LHCN-M2 (cell line): ENCODE measurements around the gene LILRB3. TPM values are rescaled to one million over a fixed set of nuclear protein-coding genes. Genes with fewer than 3 reads are reported as not detected.

Source experiments
- DNase-seq: peaks from one replicate; pipeline ENCODE4 v3.0.0-alpha.2; 2012; ENCODE audit warnings: low read depth
- total RNA-seq: library from RNA; depleted of rRNA; stranded (reverse); fragments of >200 nt; gene quantifications from 2 replicates; pipeline ENCODE4 v1.2.3, GENCODE V29; 2014; rRNA removed

LILRB3 gene
- total RNA-seq, 1 experiment from 2014 or later, result not detected

DNA sequence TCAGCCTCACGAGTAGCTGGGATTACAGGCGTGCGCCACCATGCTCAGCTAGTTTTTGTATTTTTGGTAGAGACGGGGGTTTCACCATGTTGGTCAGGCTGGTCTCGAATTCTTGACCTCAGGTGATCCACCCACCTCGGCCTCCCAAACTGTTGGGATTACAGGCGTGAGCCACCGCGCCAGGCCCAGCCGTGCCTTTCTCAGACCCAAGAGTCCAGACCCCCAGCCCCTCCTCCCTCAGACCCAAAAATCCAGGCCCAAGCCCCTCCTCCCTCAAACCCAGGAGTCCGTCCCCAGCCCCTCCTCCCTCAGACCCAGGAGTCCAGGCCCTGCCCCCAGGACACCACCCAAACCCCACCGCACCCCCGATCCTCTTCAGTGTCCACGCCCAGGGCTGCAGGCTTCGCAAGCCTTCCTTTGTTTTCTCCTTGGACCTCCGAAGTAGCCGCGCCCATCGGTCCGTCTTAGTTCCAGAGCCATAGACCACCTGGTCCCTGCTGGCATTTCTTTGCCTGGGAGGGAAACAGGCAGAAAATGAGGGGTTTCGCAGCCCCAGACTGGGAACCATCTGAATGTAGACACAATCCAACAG, 53.6 kb downstream of the LILRB3 start:
- DNase-seq, result no peak

DNA sequence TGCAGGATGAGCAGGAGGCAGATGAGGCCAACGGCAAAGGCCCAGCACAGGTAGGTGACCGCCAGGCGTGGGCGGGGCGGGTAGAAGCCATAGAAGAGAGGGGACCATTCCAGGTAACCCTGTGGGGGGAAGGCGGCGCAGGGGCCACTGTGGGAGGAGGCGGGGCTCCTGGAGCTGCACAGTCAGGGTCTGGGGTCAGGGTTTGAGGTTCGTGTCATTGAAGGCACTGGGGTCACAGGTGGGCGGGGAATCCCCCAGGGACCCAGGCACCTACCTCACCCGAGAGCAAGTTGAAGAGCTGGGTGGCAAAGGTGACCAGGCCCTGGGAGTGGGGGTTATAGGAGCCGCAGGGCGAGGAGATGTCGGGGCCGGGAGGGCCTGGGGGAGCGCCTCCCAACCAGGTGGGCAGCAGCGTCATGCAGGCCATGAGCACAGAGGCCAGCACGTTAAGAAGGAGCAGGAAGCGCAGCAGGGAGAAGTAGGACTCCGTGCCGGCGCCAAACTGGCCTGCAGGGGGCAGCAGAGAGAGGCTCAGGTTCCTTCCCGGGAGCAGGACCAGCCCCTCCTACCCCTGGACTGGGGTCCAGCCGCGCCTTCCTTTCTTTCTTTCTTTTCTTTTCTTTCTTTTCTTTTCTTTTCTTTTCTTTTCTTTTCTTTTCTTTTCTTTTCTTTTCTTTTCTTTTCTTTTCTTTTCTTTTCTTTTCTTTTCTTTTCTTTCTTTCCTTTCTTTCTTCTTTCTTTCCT, 54.5 kb downstream of the LILRB3 start:
- peak; percentile 72 for DNase-seq

Other genes with a start within 250 kb of the LILRB3 start
- gene CACNG6, start 231.4 kb downstream of the LILRB3 start, total RNA-seq, result 0.17 TPM in 1 of 2 replicates, not detected in the other
- gene VSTM1, start 159.1 kb downstream of the LILRB3 start, total RNA-seq, result not detected in 2 replicates
- not detected in 2 replicates for gene TARM1, start 141.6 kb downstream of the LILRB3 start, total RNA-seq
- gene OSCAR, start 122.2 kb downstream of the LILRB3 start, total RNA-seq, result 0.23 and 1.5 TPM in 2 replicates
- gene NDUFA3, start 120.2 kb downstream of the LILRB3 start, total RNA-seq, result 29.4 and 85.0 TPM in 2 replicates
- 14.2 and 15.2 TPM in 2 replicates for gene TFPT, start 107.3 kb downstream of the LILRB3 start, total RNA-seq
- gene PRPF31, start 107.3 kb downstream of the LILRB3 start, total RNA-seq, result 84.4 and 84.8 TPM in 2 replicates
- gene CNOT3, start 85.2 kb downstream of the LILRB3 start, total RNA-seq, result 18.2 and 18.4 TPM in 2 replicates
- 5.2 and 9.2 TPM in 2 replicates for gene LENG1, start 63.3 kb downstream of the LILRB3 start, total RNA-seq
- gene TMC4, start 49.8 kb downstream of the LILRB3 start, total RNA-seq, result 0.40 and 0.51 TPM in 2 replicates
- gene MBOAT7, start 33.4 kb downstream of the LILRB3 start, total RNA-seq, result 123 and 192 TPM in 2 replicates
- gene TSEN34, start 31.7 kb downstream of the LILRB3 start, total RNA-seq, result 162 and 168 TPM in 2 replicates
- 1,535 and 1,605 TPM in 2 replicates for gene RPS9, start 22.1 kb downstream of the LILRB3 start, total RNA-seq
- not detected in 2 replicates for gene LILRA6, start 19.8 kb upstream of the LILRB3 start, total RNA-seq
- not detected in 2 replicates for gene LILRB5, start 34.3 kb upstream of the LILRB3 start, total RNA-seq
- not detected in 2 replicates for gene LILRB2, start 58.1 kb upstream of the LILRB3 start, total RNA-seq
- not detected in 2 replicates for gene LILRA5, start 90.2 kb upstream of the LILRB3 start, total RNA-seq
- gene LILRA4, start 116.2 kb upstream of the LILRB3 start, total RNA-seq, result not detected in 2 replicates
- gene LAIR1, start 141.9 kb upstream of the LILRB3 start, total RNA-seq, result not detected in 2 replicates
- gene TTYH1, start 192.5 kb upstream of the LILRB3 start, total RNA-seq, result not detected in 2 replicates
- 35.4 and 36.7 TPM in 2 replicates for gene LENG8, start 226.2 kb upstream of the LILRB3 start, total RNA-seq
- gene LENG9, start 240.8 kb upstream of the LILRB3 start, total RNA-seq, result 3.8 and 8.2 TPM in 2 replicates